Endodermal cell (in vitro differentiated cells): Measurements from ENCODE around the gene ADRA2B. TPM values are rescaled to one million over a fixed set of nuclear protein-coding genes. Genes with fewer than 3 reads are reported as not detected.
"Not testable (repeated sequence)": the region's sequence is repeated elsewhere in the genome, so short reads cannot be mapped to it uniquely, and the experiment has no call there.

Experiments used
- DNase-seq: peaks from one replicate; pipeline ENCODE4 v3.0.0-alpha.2; 2017
- H3K27ac ChIP-seq: 2 replicates; pipeline ENCODE4 v1.5.1; 2013; ENCODE audit warnings: mild to moderate bottlenecking, low read depth, low read length, moderate library complexity
- H3K27me3 ChIP-seq: 2 replicates; pipeline ENCODE4 v1.6.1; 2013; ENCODE audit warnings: mild to moderate bottlenecking, low read length, moderate library complexity; ENCODE audit not compliant: insufficient read depth, control insufficient read depth, poor library complexity, severe bottlenecking
- H3K36me3 ChIP-seq: 2 replicates; pipeline ENCODE4 v1.7.0; 2013; ENCODE audit warnings: mild to moderate bottlenecking, low read length, moderate library complexity; ENCODE audit not compliant: control insufficient read depth, insufficient read depth
- H3K4me1 ChIP-seq: one replicate; pipeline ENCODE4 v1.7.0; 2013; ENCODE audit warnings: low read length; ENCODE audit not compliant: control insufficient read depth, insufficient read depth
- H3K4me3 ChIP-seq: 2 replicates; pipeline ENCODE4 v1.5.1; 2013; ENCODE audit warnings: mild to moderate bottlenecking, low read length, moderate library complexity
- H3K9ac ChIP-seq: 2 replicates; pipeline ENCODE4 v1.6.1; 2013; ENCODE audit warnings: mild to moderate bottlenecking, low read length, moderate library complexity; ENCODE audit not compliant: poor library complexity, severe bottlenecking; ENCODE audit errors: extremely low read depth
- H3K9me3 ChIP-seq: 2 replicates; pipeline ENCODE4 v1.6.1; 2013; ENCODE audit warnings: mild to moderate bottlenecking, low read length, moderate library complexity; ENCODE audit not compliant: control insufficient read depth
- H3K27ac Mint-ChIP-seq: 2 replicates; pipeline ENCODE4 v1.8.0; 2020; ENCODE audit warnings: mixed read lengths
- H3K27me3 Mint-ChIP-seq: 2 replicates; pipeline ENCODE4 v1.8.0; 2021; ENCODE audit warnings: mild to moderate bottlenecking, mixed read lengths; ENCODE audit not compliant: insufficient read depth
- H3K36me3 Mint-ChIP-seq: 2 replicates; pipeline ENCODE4 v1.8.0; 2020; ENCODE audit warnings: low read depth, mixed read lengths
- H3K4me1 Mint-ChIP-seq: 2 replicates; pipeline ENCODE4 v1.8.0; 2020; ENCODE audit warnings: mixed read lengths
- H3K4me3 Mint-ChIP-seq: 2 replicates; pipeline ENCODE4 v1.8.0; 2020; ENCODE audit warnings: mild to moderate bottlenecking, moderate library complexity, mixed read lengths
- H3K9me3 Mint-ChIP-seq: 2 replicates; pipeline ENCODE4 v1.8.0; 2020; ENCODE audit warnings: mild to moderate bottlenecking, mixed read lengths
- WGBS, 2 experiments: methylation state at CpG; one replicate each; pipeline versions ENCODE4 v1.1.5 to v1.1.7; 2013; ENCODE audit warnings: missing lambda C conversion rate in 2 of 2, mixed read lengths in 1 of 2; ENCODE audit not compliant: insufficient coverage in 1 of 2, insufficient read length in 1 of 2; 5-methylcytosine and 5-hydroxymethylcytosine counted together
- total RNA-seq, 2 donors: library from RNA; stranded (reverse); fragmentation: NEBNext Ultra II Directional in 1 of 2; extraction: Animal tissue kit (Norgen Biotek cat#: 25700) in 1 of 2; gene quantifications; 2 replicates in 1 of 2; 3 replicates in 1 of 2; pipeline ENCODE4 v1.2.1, GENCODE V29; 2021

Gene ADRA2B
- total RNA-seq, 2 donors from 2014 or later = 2.4 to 3.8 TPM

- H3K27me3 ChIP-seq, H3K27ac Mint-ChIP-seq, H3K4me3 ChIP-seq, H3K9ac ChIP-seq, H3K4me3 Mint-ChIP-seq, H3K9me3 Mint-ChIP-seq, H3K36me3 ChIP-seq, H3K36me3 Mint-ChIP-seq, H3K27ac ChIP-seq, H3K27me3 Mint-ChIP-seq, DNase-seq, H3K9me3 ChIP-seq: not testable (repeated sequence)
- peaks cover 11% of the 10 kb centered on the region for H3K4me1 Mint-ChIP-seq
- H3K4me1 ChIP-seq = peaks cover 10% of the 10 kb centered on the region
- 94 to 100% methylated on average over 1 of the region's 3 CpGs for WGBS, 2 experiments
Measured at GRCh38 chr2:96064047-96064675, 52.2 kb downstream of the ADRA2B start.

- not testable (repeated sequence) for H3K27ac Mint-ChIP-seq, H3K9ac ChIP-seq, H3K27me3 Mint-ChIP-seq, H3K4me3 Mint-ChIP-seq, H3K36me3 ChIP-seq, H3K4me3 ChIP-seq, H3K27ac ChIP-seq, H3K36me3 Mint-ChIP-seq, H3K9me3 ChIP-seq, H3K27me3 ChIP-seq, H3K9me3 Mint-ChIP-seq
- DNase-seq = peak; percentile 70
- peaks cover 10% of the 10 kb centered on the region for H3K4me1 ChIP-seq
- H3K4me1 Mint-ChIP-seq = peaks cover 11% of the 10 kb centered on the region
- WGBS, 2 experiments = 62 to 65% methylated on average over 6 to 8 of the region's 12 CpGs
Measured at GRCh38 chr2:96063116-96063899, 53.1 kb downstream of the ADRA2B start.

Other genes starting within 250 kb of the ADRA2B start
- gene ANKRD36C, start 124.7 kb downstream of the ADRA2B start, total RNA-seq = 10 to 100 TPM; 21.1 to 32.2 TPM
- gene GPAT2, start 81.7 kb downstream of the ADRA2B start, total RNA-seq = under 1 TPM in 1 of 2 donors, not detected in 1; 0.33 TPM
- gene ASTL, start 21.9 kb upstream of the ADRA2B start, total RNA-seq = not detected
- 1 to 10 TPM; 1.6 to 2.2 TPM for gene DUSP2, start 28.9 kb upstream of the ADRA2B start, total RNA-seq
- 100 to 1,000 TPM; 145 to 159 TPM for gene STARD7, start 92.3 kb upstream of the ADRA2B start, total RNA-seq
- gene TMEM127, start 149.4 kb upstream of the ADRA2B start, total RNA-seq = 10 to 100 TPM; 27.0 to 28.3 TPM
- 10 to 100 TPM; 65.4 to 66.2 TPM for gene CIAO1, start 149.7 kb upstream of the ADRA2B start, total RNA-seq
- gene SNRNP200, start 189.0 kb upstream of the ADRA2B start, total RNA-seq = 100 to 1,000 TPM; 190 to 211 TPM
- 1 to 10 TPM; 6.8 to 8.0 TPM for gene ITPRIPL1, start 208.7 kb upstream of the ADRA2B start, total RNA-seq
- gene NCAPH, start 219.2 kb upstream of the ADRA2B start, total RNA-seq = 10 to 100 TPM; 35.0 to 49.5 TPM